ENCODE results near the gene POLR3F. TPM values are rescaled to one million over a fixed set of nuclear protein-coding genes. Genes with fewer than 3 reads are reported as not detected.

POLR3F gene
- total and polyA plus RNA-seq, 9 of the 15 experiments (the other 6 are each of a cell fraction or from before 2014, with no cell fraction given) = 7.0 to 15.0 (median 9.6) TPM

DNA sequence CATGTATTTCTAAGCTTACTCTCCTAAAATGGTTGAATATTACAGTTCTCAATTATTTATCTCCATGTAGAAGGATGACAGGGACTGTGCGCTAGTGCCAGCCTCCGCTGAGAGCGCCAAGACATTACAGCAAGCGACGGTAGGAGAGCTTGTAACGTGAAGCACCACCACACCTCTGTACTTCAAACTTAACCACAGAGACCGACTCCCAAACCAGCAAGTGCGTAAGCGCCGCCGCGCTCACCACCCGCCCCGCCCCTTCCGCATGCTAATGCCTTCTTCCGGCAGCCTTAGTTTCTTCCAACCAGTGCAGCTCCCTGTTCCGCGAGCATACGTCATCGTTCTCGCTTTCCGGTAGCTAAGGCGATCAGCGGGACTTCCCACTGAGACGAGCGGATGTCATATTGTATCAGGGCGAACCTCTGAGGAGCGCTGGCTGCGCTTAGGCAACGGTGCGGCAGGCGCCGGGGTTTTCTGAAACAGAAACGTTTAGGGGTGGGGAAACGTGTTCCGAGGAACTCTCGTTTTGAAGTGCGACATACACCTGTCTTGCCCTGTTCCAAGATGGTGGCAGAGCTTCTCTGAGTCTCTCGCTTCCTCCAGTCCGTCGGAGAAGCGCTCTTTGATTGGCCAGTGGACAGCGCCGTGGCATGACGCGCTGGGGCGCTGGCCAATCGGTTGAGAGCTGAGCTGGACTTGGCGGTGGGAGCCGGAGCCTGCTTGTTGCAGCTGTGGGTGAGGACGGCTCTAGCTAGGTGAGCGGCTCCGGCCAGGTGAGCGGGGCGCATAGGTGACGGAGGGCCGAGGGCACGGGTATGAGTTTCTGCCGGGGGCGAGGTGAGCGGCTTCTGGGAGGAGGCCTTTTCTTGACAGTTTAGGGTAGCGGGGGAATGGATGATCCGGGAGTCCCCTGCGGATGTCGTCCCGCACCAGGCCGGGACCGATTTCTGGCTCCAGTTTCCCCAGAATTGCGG, 40.3 kb downstream of the POLR3F start, which contains the start of gene SEC23B (continued):
- TF ChIP-seq ESRRA (IDR thresholded peaks at IDR 0.05; ENCODE audit: borderline replicate concordance, low read depth) (peak; percentile 43; the same call in 1 of the 2 replicates), HCFC1 (IDR thresholded peaks at IDR 0.05; ENCODE audit: low read depth, low read length) (peak; percentile 66), VEZF1 (CRISPR knock-in tag; IDR thresholded peaks at IDR 0.05) (peak; percentile 71), SUPT5H (IDR thresholded peaks at IDR 0.05) (peak; percentile 81), ZNF76 (CRISPR knock-in tag; IDR thresholded peaks at IDR 0.05; ENCODE audit: borderline replicate concordance) (no peak), ZNF197 (CRISPR knock-in tag; IDR thresholded peaks at IDR 0.05; ENCODE audit: low read depth) (no peak), PHF8 (IDR thresholded peaks at IDR 0.05; ENCODE audit: borderline replicate concordance, low read length) (peak; percentile 88), PTRF (tag; IDR thresholded peaks at IDR 0.05) (no peak), POU5F1 (IDR thresholded peaks at IDR 0.05; ENCODE audit: borderline replicate concordance, low read depth, low read length, partially characterized antibody) (no peak), PPARD (CRISPR knock-in tag; IDR thresholded peaks at IDR 0.05) (no peak), NFXL1 (CRISPR knock-in tag; IDR thresholded peaks at IDR 0.05) (no peak), ZEB2 (IDR thresholded peaks at IDR 0.05) (peak; percentile 66; the same call in 1 of the 2 replicates), ZNF79 (CRISPR knock-in tag; IDR thresholded peaks at IDR 0.05; ENCODE audit: low read depth) (no peak), POLR2A (conservative IDR thresholded peaks at IDR 0.05) (peak; percentile 91), GATA2 (CRISPR knock-in tag; IDR thresholded peaks at IDR 0.05) (no peak), SIN3A (IDR thresholded peaks at IDR 0.05; ENCODE audit: borderline replicate concordance in 2 of 2, control insufficient read depth in 1 of 2, low read depth in 2 of 2, low read length in 2 of 2) (0 out of 4 replicates have a peak, but pooled peaks of 1 of the 2 experiments have one; percentile 27), PRPF4 (IDR thresholded peaks at IDR 0.05; ENCODE audit: insufficient read depth, low read depth, low read length, poor library complexity, severe bottlenecking) (no peak), FOSL1 (tag; conservative IDR thresholded peaks at IDR 0.05) (0 out of 2 replicates have a peak, but pooled peaks have one; percentile 5), SMARCB1 (IDR thresholded peaks at IDR 0.05; ENCODE audit: insufficient read length, low read depth) (no peak), IRF2 (CRISPR knock-in tag; IDR thresholded peaks at IDR 0.05) (no peak), NRF1 (conservative IDR thresholded peaks at IDR 0.05 in 1 of 2, IDR thresholded peaks at IDR 0.05 in 1 of 2) (peak; percentile 83 to 87), ZNF589 (CRISPR knock-in tag; IDR thresholded peaks at IDR 0.05; ENCODE audit: low read depth) (peak; percentile 56; the same call in 1 of the 2 replicates)
- TF ChIP-seq, protein P1, sequence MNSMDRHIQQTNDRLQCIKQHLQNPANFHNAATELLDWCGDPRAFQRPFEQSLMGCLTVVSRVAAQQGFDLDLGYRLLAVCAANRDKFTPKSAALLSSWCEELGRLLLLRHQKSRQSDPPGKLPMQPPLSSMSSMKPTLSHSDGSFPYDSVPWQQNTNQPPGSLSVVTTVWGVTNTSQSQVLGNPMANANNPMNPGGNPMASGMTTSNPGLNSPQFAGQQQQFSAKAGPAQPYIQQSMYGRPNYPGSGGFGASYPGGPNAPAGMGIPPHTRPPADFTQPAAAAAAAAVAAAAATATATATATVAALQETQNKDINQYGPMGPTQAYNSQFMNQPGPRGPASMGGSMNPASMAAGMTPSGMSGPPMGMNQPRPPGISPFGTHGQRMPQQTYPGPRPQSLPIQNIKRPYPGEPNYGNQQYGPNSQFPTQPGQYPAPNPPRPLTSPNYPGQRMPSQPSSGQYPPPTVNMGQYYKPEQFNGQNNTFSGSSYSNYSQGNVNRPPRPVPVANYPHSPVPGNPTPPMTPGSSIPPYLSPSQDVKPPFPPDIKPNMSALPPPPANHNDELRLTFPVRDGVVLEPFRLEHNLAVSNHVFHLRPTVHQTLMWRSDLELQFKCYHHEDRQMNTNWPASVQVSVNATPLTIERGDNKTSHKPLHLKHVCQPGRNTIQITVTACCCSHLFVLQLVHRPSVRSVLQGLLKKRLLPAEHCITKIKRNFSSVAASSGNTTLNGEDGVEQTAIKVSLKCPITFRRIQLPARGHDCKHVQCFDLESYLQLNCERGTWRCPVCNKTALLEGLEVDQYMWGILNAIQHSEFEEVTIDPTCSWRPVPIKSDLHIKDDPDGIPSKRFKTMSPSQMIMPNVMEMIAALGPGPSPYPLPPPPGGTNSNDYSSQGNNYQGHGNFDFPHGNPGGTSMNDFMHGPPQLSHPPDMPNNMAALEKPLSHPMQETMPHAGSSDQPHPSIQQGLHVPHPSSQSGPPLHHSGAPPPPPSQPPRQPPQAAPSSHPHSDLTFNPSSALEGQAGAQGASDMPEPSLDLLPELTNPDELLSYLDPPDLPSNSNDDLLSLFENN (IDR thresholded peaks at IDR 0.05; ENCODE audit: low read depth in 2 of 2, low read length in 2 of 2) = 0 out of 4 replicates have a peak, but pooled peaks of 1 of the 2 experiments have one; percentile 25
